NK-92 (cell line): ENCODE measurements around the gene POU2AF1.
"Not testable (repeated sequence)": the region's sequence is repeated elsewhere in the genome, so short reads cannot be mapped to it uniquely, and the experiment has no call there.

Experiments
- DNase-seq: peaks from one replicate; lab custom pipeline; 2025; ENCODE audit not compliant: unreplicated experiment; lab: John Stamatoyannopoulos, UW

POU2AF1 gene

DNA sequence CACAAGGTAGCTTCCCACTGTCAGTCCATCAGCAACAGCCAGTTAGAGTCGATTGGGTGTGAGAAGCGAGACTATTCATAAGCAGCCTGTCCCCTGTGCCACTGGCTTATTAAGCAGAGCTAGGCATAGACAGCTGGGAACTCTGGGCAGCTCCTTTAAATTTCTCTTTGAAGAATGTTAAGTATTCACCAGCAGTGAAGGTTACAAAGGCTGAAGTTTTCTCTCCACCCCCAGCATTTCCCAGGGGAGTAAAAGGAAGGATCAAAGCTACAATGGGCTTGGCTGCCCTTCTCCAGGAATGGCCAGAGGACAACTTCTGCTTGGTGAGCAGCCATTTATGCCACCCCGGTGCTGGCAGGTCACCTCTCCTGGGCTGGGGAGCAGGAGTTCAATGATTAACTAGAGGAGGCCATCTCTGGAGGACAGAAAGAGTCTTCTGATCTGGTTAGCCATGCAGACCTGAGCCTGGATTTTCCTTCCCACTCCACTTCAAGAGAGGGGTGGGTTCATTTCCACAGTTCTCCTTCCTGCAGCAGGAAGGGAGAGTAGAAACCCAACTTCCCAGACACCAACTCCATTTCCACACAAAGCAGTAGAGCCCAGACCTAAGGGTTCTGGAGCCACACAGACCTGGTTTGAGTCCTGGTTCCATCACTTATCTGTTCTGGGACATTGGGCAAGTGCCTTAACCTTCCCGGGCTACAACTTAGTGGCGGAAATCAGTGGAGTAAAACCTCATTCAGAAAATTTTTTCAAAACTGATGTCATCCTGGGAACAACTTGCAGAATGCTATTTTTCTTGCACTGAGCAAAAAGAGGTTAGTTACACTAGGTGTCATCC, 58.1 kb downstream of the POU2AF1 start:
- DNase-seq = no peak

DNA sequence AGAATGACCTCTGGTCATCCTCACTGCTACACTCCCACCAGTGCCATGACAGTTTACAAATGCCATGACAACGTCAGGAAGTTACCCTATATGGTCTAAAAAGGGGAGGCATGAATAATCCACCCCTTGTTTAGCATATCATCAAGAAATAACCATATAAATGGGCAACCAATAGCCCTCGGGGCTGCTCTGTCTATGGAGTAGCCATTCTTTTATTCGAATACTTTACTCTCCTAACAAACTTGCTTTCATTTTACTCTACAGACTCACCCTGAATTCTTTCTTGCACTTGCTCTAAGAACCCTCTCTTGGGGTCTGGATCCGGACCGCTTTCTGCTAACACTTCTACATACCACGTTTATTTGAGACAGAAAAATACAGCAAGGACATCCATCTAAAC, 58.9 kb downstream of the POU2AF1 start:
- not testable (repeated sequence) for DNase-seq

DNA sequence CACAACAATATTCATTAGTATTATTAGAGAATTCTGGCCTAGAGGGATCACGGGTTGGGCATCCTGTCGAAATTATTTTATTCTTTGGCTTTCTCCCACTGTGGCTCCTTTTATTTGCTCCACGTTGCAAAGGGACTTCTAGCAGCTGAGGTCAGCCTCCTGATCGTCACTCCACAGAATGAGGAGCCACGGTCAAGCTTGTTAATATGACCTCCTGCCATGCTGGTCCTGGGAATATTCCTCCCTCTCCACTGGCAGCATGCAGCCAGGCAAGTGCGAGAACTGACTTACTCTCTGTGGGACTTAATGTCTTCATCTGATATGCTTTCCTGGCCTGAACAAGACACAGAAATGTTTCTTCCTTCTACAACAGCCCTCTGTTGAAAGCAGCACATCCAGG, 59.8 kb downstream of the POU2AF1 start:
- no peak for DNase-seq

DNA sequence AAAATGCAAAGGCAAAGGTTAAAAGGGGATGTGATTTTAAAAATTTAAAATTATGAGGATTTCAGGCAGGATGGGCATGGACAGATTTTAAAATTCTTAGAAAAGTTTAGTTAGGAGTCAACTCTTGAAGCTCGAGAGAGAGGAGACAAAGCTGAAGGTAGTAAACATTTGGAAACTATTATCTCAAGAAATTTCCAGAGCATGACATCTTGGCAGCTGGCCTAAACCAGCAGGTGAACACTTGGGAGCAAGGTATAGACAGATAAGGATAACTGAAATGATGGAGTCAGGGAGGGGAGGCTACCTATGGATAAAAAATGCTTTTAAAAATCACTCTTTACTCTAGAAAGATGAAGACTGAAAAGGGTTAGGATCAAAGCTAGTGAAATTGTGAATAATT, 67.0 kb downstream of the POU2AF1 start:
- DNase-seq = no peak

DNA sequence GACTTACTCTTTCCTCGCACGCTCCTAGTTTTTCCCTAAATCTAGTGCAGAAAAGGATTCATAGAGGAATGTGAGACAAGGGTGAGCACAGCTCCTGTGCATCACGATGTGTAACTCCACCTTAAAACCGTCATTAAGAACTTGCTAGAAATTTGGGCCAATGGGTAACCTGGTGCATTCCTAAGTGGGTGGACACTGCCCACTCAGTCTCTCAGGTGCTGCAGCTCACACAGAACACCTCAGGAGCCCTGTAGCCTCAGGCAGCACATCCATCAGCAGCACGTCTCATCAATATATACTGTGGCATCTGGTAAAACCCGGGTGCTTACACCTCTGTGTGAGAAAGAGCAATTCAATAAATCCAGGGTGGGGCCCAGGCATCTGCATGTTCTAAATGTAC, 68.4 kb downstream of the POU2AF1 start:
- DNase-seq = no peak

DNA sequence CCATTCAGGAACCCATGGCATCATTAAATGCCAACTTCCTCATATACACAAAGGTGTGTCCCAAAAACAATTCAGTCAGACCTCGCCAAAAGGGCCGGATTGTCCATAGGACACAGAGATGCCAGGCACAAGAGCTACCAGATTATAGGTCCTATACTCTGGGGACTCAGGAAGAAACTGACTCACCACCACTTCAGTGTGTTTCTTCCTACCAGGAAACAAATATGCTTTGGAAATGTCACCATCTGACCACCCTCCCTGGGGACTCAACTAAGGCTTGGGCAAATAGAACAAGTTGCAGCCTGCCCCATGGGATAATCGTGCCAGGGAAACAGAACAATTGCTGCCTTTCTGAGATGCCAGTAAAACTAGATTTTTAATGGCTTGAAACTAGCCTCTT, 69.0 kb downstream of the POU2AF1 start:
- DNase-seq = no peak

DNA sequence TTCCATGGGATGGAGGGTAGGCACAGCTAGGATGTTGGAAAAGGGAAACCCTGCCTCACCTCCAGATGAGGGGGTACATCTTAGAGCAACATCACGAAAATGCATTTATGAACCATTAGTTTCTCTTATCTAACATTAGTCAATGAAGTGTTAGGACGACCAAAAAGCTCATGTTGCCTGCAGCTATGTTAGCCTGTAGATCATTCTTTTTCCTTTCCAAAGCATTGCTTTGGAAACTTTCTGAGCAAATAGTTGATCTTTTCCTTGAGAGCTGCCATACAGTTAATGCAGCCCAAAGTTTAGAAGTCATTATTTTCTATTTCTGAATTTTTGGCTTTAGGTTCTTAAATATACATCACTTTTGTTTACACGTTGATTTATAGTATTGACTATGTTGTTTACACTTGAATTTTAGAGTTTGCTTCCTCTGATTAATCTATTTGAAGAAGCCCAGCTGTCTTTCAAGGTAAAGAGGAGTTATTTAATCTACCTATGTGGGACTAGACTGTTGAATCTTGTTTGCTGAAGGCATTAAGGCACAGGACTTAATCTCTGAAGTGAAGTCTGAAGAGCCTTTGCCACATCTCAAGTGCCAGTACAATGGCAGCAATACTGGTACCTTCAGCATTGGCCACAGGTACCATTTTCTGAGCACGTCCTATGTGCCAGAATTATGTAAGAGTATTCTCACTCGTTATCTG, 69.7 kb downstream of the POU2AF1 start:
- DNase-seq = no peak

DNA sequence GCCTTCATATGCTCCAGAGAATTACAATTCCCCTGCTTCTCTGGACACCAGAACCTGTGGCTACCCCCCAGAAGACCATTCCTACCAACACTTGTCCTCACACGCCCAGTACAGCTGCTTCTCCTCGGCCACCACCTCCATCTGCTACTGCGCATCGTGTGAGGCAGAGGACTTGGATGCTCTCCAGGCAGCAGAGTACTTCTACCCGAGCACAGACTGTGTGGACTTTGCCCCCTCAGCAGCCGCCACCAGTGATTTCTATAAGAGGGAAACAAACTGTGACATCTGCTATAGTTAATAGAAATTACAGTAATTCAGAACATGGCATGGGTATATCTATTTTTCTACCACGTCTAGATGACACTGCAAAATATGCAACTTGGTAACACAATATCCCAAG, 70.9 kb downstream of the POU2AF1 start:
- DNase-seq = no peak

DNA sequence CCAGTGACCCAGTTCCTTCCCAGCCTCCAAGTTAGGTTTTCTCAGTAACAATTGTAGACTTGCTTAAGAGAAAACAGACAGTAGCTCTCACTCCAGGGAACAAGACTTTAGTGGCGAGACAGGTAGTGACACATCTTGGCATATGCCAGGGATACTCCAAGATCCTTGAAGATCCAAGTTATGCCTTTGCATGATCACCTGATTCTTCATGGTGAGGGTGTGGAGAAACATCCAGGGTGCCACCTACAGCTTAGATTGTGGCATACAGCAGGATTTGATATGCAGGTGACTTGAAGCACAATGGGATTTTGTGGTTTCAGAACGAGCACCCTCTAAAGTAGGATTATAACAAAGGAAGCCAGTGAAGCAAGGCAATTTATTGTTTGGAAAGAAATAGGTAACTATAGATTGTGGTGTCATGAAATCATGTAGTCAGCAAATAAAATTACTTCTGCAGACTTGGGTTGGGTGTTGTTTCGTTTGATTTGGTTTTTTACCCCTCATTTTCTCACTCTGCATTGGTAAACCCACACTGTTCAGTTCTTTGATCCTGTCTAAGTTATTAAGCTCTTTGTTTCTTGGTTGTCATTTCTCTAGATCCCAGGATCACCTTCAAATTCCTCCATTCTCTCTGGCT, 71.5 kb downstream of the POU2AF1 start:
- DNase-seq = no peak

DNA sequence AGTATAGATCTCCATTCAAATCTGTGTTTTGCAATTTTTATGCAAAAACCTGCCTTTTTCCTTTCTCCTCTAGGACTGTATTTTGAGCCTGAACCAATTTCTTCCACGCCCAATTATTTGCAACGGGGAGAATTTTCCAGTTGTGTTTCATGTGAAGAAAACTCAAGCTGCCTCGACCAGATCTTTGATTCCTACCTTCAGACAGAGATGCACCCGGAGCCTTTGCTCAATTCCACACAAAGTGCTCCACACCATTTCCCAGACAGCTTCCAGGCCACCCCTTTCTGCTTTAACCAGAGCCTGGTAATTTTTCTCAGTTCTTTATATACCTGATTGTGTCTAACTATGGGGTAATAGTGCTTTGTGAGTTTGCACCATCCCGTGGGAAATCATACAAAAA, 72.8 kb downstream of the POU2AF1 start:
- no peak for DNase-seq

DNA sequence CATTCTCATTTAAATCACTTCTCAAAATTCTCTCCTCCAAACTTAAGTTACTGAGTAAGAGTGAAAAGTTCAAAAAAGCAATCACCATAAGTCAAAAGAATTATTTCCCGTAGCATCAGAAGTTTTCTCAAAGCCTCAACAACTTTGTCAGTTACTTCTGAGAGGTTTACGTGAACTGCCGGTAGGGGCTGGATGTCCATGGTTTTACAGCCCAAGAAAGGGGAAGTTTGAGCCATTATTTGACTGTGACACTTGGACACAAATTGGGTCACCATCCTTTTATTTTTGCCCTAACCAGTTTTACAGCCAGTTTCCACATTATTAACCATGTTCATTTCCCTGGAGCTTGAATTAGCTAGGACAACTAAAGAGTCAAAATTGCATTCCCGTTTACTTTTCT, 73.2 kb downstream of the POU2AF1 start:
- DNase-seq = no peak

DNA sequence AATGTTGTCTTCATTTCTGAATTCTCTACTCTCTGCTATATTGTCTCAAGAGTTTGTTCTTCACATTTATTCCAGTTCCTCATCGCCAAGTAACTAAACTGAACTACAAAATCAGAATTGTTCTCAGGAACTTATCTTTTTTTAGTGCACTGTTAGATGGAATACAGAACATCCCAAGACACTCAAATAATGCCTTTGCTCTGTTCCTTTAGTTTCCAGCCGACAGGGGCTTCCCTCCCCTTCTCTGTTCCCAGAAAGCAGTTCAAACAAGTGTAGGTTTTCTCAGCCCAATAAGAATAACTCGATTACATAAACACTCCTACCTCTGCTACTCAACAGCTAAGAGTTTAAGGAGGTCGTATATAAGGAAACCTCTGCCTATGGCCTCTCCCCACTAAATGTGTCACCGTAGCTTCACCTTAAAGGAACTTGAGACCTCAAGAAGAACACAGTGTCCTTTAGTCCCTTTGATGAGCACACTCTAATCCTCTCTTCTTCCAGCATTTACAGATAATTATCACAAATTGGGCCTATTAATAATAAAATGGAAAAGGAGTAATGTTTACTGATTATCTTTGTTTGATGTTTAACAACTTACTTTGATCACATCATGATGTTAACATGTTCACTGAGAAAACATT, 73.8 kb downstream of the POU2AF1 start:
- no peak for DNase-seq

DNA sequence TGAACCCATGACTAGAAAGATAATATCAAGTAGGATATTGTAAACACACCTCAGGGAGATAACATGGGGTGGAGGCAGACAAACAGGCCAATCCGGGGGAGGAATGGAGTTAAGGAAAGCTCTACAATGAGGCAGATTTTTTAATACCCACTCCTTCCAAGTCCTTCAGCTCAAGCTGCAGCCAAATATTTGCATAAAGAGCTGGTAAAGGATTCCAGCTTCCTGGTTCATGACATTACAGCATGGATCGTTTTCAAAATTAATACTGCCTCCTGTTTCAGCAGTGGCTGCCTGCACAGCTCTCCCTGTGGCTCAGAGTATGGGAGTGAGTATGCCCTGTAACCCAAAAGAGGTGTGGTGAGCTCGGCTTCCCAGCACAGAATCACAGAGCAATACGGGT, 75.6 kb downstream of the POU2AF1 start:
- no peak for DNase-seq

DNA sequence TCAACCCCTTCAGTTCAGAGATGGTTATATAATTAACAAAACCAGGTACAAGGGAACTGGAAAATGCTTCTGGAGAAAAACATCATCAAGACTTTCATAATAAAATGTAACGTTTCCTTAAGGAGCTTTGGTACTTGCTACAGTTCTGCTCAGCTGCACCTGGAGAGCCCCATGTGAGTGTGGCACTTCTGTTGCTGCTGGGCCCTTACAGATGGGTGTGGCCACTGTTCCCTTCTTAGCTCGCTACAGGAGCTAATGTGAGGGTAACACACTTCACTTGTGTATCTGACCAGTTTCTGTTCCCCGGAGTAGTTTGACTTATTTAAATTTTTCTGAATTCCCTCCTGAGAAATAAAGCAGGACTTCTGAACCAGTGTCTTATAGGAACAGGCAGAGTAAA, 76.8 kb downstream of the POU2AF1 start:
- no peak for DNase-seq
